Measurements from ENCODE around the gene FYB1.
"Not testable (repeated sequence)": the region's sequence is repeated elsewhere in the genome, so short reads cannot be mapped to it uniquely, and the experiment has no call there.

The FYB1 gene

GRCh38 chr5:39186289-39186688 lies 33.1 kb downstream of the FYB1 start:
- no peak for DNase-seq

DNA sequence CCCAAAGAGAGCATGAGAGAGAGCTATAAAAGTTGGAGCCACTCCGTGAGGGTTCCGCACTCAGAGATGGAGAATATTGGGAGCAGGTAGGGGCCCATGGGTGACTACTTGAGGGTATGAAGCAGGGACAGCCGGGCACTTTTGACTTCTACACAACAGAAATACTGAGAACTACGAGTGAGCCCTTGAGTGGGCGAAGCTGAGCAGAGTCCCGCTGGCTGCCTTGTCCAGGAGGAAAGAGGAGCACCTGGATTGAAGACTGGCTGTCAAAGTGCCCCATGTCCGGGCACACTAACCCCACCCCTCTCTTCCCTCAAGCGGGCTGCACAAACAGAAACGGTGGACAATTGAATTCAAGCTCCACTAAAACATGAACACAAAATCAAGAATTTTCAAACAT lies 33.6 kb downstream of the FYB1 start:
- no peak for DNase-seq

- DNase-seq = not testable (repeated sequence)
Observed at GRCh38 chr5:39179561-39179960, 39.8 kb downstream of the FYB1 start.

GRCh38 chr5:39178861-39179260 lies 40.5 kb downstream of the FYB1 start:
- DNase-seq = no peak

DNA sequence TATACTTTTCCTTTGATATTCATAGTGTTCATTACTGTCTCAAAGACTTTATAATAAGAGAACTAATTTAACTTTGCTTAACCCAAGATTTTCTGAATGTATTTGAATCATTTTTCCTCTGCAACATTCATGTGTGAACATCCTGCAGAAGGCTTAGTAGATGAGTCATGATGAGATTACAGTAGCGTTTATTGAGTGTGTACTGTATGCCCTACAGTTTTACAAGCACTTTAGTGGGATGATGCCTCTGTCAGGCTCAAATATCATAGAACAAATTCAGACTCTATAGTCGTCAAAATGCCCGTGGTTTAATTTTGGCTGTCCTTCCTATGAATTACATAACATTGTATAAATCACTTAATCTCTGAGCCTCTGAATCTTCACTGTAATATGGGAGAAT lies 41.2 kb downstream of the FYB1 start:
- DNase-seq = peak; percentile 73

DNA sequence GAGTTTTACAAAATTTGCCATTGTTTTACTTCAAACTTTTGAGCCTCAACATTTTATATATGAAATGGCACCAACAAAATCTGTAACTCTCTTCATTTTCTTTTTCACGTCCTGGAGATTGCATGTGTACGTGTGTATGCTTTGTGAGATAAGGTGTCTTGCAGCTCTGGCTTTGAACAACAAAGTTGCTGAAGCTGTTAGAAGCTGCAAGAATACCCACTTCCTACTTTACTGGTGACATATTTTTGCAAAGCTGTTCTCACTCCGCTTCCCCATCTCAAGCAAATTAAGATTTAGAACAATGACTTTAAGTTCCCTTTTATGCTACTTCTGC lies 41.8 kb downstream of the FYB1 start:
- DNase-seq = peak; percentile 67

DNA sequence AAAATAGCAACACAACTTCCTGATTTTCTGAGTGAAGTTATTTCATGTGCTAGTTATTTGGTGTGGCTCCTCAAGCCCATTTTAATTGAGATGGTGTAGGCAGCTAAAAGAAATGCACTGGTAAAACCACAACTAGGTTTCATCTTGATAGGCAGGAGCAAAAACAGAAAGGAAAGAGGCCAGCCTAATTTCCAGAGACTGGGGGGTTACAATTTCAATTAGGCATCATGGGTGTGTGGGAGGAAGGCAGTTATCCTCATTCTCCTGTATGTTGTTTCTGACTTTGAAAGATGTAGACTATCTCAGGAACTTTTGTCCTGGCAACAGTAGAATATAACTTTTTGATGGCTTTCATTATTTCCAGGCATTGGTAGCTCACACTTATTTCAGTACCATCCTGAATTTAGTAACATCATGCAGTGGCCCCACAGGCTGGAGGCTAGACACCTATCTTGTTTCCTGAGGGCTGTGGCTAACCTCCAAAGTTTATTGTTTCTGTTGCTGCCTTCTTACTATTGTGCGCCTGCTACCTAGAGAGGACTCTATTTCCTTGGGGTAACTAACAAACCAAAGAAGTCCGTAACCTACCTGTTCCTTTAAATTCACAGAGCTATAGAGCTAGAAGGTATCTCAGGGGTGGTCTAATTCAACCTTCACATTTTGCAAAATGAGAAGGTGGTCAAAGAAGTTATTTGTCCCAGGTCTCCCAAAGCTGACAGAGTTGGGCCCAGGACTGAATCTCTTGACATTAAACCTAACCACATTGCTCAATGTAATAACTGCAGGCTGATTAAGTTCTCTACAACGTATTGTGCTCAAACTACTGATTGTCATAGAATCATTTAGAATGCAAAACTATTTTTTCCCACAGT lies 42.4 kb downstream of the FYB1 start:
- DNase-seq = peak; percentile 89

GRCh38 chr5:39175273-39175955 lies 43.9 kb downstream of the FYB1 start:
- DNase-seq = peak; percentile 78

DNA sequence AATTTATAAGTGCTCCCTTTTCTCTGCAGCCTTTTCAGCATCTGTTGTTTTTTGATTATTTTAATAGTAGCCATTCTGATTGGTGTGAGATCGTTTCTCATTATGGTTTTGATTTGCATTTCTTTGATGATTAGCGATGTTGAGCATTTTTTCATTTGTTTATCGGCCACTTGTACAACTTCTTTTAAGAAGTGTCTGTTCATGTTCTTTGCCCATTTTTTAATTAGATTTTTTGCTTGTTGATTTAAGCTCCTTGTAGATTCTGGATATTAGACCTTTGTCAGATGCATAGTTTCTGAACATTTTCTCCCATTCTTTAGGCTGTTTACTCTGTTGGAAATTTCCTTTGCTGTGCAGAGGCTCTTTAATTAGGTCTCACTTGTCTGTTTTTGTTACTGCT lies 46.3 kb downstream of the FYB1 start:
- DNase-seq = no peak

DNA sequence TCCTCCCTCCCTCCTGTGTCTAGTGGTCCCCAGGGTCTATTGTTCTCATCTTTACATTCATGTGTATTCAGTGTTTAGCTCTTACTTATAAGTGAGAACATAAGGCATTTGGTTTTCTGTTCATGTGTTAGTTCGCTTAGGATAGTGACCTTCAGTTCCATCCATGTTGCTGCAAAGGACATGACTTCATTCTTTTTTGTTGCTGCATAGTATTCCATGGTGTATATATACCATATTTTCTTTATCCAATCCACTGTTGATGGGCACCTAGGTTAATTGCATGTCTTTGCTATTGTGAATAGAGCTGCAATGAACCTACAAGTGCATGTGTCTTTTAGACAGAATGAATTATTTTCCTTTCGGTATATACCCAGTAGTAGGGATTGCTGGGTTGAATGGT lies 46.8 kb downstream of the FYB1 start:
- DNase-seq = no peak

DNA sequence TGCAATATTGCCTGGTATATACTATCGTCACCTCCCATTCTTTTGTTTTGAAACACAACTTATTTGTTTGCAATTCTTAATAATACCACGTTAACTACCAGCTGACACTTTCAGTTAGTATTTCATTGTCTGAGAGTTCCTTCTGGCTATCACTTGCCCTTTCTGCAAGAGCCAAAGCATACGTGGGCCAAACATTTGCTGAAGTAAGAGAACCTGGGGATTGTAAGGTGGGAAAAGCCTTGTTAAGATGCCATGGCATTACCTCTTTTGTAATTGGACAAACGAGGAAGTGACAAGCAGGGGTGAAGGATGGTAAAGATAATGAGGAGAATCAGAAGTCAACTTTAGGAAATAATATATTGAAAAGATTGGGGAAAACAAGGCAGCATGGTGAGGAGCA lies 47.7 kb downstream of the FYB1 start:
- no peak for DNase-seq

DNA sequence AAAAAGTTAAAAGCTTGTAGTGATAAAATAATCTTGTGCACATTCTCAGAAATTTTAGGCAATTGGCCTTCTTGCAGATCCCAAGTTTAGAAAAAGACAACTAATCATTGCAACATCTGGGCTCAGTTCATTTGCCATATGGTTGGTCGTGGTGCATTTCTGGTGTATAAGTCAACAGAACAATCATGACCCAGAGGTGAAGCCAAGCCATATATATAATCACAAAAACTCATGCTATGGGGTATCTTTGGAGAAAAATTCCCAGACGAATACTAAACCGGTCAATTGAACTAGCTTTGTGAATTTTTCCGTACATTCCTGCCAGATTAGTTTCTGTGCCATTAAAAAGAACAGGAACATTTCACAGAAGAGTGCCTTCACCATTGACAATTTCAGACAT lies 50.3 kb downstream of the FYB1 start:
- no peak for DNase-seq

DNA sequence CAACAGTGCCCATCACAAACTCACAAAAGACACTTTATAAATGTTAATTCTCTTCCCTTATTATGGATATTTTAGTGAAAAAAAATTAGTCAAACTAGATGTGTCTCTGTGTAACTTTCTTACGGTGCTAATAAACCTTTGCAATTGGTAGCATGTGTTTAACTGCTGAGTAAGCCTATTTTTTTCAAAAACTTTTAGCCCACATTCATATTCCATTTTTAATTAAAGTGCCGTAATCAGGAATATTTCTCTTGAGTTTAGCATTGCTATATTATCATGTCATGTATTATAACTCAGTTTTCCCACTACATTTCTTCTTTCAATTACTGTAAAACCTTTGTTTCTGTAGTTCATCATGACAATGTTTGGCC lies 51.4 kb downstream of the FYB1 start:
- no peak for DNase-seq

GRCh38 chr5:39167141-39167971 lies 52.0 kb downstream of the FYB1 start:
- no peak for DNase-seq

DNA sequence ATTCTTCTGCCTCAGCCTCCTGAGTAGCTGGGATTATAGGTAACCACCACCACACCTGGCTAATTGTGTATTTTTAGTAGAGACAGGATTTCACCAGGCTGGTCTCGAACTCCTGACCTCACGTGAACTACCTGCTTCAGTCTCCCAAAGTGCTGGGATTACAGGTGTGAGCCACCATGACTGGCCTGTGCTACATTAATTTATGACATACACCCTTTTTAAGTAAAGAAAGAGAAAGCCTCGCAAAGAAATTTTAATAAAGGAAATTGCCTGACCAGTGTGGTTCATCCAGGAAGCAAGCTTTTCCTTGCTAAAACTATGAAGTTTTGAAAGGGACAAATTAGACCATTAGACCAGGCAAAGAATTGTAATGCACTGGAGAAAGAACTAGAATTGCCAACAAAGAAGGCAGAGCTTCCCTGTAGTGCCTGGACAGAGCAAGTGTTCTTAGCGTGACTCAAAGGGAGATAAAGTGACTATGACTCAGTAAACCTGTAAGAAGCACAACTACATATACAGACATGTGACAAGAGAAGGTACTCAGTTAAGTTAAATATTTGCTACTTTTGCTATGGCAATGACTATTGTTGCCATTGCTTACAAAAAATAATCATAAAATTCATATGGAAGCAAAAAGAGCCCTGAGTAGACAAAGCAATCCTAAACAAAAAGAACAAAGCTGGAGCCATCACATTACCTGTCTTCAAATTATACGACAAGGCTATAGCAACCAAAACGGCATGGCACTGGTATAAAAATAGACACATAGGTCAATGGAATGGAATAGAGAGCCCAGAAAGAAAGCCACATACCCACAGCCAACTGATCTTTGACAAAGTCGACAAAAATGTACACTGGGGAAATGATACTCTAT lies 54.6 kb downstream of the FYB1 start:
- peak; percentile 84 for DNase-seq

DNA sequence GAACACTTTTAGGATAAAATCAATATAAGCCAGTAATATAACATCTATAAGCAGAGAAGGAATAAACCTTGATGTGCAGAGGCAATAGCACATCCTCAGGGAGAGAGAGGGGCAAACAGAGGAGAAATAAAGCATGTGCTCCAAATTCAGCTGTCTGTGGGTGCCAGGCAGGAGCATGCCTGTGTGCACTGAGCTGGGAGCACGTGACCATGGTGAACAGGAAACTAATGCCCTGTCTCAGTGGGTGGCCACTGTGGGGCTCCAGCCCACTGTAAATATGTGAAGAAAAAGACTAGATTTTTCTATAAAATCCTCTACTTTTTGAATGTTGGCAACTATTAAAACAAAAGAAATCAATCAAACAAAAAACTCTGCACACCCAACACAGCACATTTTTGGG lies 55.3 kb downstream of the FYB1 start:
- peak; percentile 59 for DNase-seq

GRCh38 chr5:39161578-39161977 lies 57.8 kb downstream of the FYB1 start:
- DNase-seq = no peak

DNA sequence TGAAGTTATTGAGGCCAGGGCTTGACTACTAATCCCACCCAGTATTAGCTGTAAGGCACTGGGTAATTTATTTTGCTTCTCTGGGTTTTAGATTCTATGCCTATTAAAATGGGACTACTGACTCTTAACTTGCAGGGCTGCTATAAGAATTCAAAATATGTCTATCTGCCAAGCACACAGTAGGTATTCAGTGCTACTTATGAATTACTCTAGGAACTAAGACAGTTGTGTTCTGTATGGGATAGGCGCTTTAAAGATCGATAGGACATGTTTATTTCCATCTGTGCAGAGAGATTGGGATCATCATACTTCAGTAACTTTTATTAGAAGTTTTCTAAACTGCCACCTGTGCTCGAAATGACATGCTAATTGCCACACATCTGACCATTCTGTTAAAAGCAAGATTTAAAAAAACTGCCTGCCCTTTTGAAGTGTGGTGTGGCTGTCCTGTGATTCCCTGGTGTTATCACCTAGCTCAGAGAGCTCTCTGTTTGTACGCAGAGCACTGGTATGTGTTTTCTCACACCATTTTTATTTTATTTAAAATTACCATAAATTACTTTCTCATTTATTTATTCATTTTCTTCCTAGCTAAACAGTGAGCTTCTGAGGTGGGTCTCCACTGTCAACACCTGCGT lies 58.7 kb downstream of the FYB1 start:
- no peak for DNase-seq

DNA sequence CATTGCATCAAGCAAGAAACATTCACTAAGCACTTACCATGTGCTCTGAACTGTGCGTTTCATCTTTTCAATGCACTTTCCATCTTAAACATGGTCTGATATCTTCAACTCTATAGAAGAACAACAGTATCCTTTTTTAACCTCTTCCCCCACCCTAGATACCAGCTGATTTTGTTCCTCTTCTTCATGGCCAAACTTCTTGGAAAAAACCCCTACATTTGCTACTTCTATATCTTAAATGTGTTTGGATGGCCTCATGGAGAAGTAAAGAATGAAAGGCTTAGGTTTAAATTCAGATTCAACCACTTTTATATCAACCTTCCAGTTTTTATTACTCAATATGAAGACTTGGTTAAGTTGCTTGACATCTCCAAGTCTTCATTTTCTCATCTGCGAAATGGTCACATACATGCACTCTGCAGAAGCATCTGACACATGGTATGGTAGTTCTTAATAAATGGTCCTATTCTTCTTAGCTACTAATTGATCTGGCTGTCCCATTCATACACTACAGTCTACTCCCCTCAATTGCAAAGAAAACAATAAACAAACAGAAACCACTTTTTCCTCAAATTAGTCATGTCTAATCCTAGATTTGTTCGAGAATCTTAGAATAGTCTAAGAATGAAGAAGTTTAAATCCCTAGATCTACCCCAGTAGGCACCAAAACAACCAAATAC lies 59.4 kb downstream of the FYB1 start:
- no peak for DNase-seq

- DNase-seq = no peak
Observed at GRCh38 chr5:39158786-39159185, 60.6 kb downstream of the FYB1 start.

DNA sequence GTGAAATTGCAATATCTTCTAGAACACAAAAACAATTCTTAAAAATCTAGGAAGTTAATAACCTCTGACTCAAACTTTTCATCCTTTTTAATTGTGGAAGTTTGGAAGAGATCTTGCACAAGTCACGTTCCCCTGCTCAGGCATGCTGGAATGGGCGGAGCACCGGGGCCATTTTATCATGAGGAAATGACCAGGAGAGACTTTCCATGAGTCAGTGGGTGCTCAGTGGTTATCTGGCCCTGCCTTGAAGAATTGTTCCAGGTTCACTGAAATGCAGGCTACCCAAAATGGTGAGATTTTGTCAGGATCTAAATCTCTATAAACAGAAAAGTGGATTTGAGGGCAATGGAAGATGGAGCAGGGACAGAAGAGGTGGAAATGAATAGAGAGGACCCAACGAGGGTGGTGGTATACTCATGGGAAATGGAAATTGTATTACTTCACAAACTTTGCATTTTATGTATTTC lies 61.2 kb downstream of the FYB1 start:
- DNase-seq = no peak

GRCh38 chr5:39157701-39158100 lies 61.7 kb downstream of the FYB1 start:
- DNase-seq = no peak

Measured in activated CD4-positive, alpha-beta T cell treated with anti-CD3 and anti-CD28 coated beads, Interleukin-2, Interleukin-6, amounts not matched to agents 100 ng/mL and 50 ng/mL, durations not matched to agents 16 hours and 8 hours (primary cell).